NCI-H2107 treated with DMSO at 0.1 percent for 48 hours (cell line): ENCODE measurements around the gene OR7C2.
"Not testable (repeated sequence)": the region's sequence is repeated elsewhere in the genome, so short reads cannot be mapped to it uniquely, and the experiment has no call there.

ENCODE experiments used
- DNase-seq: peaks from one replicate; lab custom pipeline; 2025; ENCODE audit not compliant: unreplicated experiment; lab: John Stamatoyannopoulos, UW

Gene OR7C2

DNA sequence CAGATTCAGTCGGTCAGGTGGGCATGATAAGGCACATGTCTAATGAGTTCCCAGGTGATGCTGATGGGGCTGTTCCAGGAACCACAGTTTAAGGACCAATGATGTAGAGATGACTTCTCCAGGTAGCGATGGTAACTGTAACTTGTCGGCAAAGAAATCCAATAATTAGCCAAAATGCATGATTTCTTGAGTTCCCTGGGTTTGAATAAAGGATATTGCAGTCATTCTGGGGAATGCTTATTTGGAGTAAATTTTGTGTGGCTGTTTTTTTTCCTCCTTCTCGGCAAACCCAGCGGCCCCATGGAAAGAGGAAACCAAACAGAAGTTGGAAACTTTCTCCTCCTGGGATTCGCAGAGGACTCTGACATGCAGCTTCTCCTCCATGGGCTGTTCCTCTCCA is at the start of gene OR7C2:
TSS of gene OR7C2 (plus strand) at position 301 of the 400 bp plus-strand sequence. CDS start at position 301, 0 bp downstream.
- no peak for DNase-seq

DNA sequence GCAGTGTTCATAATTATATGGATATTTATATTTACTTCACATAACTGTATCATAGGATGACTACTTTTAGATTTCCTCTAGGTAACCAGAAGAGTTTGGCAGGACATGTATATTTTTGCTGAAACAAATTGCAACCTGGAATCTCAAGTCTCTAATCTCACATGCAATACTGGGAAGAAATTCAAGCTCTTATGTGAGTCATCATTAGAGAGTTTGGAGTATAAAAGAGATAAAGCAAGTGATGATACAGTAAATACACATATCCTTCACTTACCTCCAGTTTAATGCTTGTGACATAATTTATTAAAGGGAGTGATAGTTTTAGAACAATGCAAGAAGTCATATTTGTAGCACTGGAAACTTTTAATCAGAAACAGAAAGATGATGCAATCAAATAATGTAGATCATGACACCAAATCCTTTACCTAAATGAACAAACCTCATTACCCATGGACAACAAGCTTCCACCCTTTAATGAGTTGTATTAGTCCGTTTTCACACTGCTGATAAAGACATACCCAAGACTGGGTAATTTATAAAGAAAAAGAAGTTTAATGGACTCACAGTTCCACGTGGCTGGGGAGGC is 39.5 kb upstream of the OR7C2 start:
- no peak for DNase-seq

DNA sequence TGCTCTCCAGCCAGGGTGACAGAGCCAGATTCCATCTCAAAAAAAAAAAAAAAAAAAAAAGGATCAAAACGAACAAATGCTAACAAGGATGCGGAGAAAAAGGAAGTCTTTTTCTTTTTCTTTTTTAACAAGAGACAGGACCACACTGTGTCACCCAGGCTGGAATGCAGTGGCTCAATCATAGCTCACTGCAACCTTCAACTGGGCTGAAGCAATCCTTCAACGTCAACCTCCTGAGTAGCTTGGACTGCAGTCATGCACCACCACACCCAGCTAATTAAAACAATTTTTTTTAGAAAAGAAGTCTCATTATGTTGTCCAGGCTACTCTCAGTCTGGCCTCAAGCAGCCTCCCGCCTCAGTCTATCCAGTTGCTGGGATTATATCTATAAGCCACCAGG is 34.6 kb upstream of the OR7C2 start:
- DNase-seq: no peak

DNA sequence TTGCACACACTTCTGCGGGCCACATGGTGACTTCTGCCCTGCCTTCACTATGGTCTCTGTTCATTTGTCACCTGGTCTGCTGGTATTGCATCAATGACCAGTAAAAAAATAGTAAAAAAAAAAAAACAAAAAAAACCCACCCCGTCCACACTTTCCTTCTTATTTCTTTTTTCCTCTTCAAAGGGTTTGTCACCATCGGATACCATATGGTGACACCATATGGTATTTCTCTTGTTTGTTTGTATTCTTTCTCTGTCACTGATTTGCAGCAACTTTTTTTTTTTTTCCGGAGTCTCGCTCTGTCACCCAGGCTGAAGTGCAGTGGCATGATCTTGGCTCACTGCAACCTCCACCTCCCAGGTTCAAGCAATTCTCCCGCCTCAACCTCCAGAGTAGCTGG is 26.2 kb upstream of the OR7C2 start:
- DNase-seq: no peak

DNA sequence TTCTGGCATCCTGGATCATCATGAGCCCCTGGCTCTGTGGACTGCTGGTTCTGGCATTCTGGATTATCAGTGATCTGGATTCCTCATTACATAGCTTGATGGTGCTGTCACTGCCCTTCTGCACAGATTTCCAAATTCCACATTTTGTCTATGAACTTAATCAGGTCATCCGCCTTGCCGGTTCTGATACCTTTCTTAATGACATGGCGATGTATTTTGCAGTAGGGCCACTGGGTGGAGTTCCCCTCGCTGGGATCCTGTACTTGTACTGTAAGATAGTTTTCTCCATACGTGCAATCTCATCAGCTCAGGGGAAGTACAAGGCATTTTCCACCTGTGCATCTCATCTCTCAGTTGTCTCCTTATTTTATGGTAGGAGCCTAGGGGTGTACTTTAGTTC is 24.4 kb upstream of the OR7C2 start:
- no peak for DNase-seq

DNA sequence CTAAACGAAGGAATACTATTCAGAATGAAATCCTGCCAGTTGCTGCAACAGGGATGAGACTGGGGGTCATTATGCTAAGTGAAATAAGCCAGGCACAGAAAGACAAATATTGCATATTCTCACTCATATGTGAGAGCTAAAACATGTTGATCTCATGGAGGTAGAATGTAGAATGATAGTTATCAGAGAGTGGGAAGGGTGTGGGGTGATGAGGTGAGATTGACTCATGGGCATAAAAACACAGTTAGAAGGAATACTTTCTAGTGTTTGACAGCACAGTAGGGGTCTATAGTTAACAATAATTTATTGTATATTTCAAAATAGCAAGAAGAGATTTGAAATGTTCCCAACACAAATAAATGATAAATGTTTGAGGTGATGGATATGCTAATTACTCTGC is 7.8 kb upstream of the OR7C2 start:
- DNase-seq: no peak

DNA sequence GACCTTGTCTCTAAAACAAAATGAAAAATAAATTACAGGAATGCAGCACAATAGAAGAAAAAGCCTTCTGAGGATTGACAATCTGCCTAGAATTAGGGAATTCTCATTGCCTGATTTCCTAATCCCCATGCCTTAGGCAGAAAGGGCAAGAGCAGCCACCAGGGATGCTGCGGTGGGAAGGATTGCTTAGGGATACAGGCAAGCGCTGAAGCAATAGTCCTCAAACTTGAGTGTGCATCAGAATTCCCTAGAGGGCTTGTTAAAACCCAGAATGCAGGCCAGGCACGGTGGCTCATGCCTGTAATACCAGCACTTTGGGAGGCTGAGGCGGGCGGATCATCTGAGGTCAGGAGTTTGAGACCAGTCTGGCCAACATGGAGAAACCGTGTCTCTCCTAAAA is 1.0 kb upstream of the OR7C2 start:
- no peak for DNase-seq

DNA sequence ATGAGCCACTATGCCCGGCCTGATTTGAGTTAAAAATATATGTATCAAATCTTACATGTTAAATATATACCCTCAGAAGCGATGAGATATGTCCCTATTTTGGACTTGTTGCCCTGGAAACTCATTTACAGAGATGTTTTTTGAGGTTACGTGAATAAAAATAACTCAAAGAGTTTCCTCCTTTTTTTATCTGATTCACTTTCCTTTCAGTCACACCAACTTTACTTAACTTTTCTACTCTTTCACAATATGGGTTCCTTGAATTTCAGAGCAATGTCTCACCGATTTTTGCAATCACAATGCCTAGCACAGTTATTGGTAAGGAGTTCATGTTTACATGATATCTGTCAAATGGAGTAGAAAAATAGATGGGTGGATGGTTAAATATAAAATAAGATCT is 2.3 kb downstream of the OR7C2 start:
- DNase-seq: no peak

DNA sequence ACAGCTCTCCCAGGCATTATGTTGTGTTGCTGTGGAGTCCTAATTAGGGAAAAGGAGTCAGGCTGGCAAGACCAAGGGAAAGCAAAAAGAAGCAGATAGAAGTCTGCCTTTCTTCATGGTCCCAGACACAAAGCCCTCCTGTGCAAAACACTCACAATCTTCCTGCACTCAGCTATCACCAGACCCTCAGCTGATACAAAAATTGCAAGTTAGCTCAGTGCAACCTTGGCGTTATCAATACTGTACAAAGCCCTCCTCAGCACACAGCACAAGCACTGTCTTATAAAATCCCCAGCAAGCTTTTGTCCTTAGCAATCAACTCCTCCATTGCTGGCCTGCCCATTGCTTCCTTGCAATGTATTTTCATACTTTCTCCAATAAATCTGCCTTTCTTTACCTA is 3.2 kb downstream of the OR7C2 start:
- DNase-seq: no peak

DNA sequence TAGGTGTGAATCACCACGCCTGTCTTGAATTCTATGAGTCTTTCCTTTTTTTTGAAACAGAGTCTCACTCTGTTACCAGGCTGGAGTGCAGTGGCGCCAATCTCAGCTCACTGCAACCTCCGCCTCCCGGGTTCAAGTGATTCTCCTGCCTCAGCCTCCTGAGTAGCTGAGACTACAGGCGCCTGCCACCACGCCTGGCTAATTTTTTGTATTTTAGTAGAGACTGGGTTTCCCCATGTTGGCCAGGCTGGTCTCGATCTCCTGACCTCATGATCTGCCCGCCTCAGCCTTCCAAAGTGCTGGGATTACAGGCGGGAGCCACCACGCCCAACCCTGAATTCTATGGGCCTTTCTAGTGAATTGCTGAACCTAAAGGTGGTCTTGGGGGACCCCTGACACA is 8.1 kb downstream of the OR7C2 start:
- DNase-seq: not testable (repeated sequence)

DNA sequence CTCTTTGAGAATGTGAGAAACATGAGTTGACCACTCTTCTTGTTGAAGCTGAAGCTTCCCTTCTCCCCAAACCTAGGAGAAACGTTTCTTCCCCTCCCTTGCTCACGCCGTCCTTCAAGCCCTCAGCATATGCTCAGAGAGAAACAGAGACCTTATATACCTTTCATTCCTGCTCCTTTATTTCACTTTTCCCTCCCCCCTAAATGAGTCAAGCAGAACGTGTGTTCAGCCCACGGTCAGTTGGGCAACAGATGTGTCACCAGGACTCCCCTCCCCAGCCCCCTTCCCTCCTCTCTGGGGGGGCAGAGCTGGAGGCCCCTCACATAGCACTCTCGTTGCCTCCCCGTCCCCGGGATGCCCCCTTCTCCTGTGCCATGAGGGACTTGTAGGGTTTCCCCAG is 8.6 kb downstream of the OR7C2 start:
- DNase-seq: no peak

DNA sequence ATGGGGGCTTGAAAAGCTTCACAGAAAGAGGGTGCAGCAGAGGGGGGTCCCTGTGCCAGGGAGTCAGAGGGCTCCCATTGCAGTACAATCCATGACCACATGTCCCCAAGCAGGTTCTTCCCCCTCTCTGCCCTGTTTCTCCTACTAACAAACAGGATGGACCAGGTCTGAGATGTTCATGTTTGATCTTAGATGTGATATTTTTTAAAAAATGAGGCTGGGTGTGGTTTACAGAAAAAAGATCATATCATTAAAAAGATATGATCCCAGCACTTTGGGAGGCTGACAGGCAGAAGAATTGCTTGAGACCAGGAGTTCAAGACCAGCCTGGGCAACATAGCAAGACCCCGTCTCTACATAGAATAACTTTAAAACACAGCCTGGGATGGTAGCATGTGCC is 9.1 kb downstream of the OR7C2 start:
- DNase-seq: no peak

DNA sequence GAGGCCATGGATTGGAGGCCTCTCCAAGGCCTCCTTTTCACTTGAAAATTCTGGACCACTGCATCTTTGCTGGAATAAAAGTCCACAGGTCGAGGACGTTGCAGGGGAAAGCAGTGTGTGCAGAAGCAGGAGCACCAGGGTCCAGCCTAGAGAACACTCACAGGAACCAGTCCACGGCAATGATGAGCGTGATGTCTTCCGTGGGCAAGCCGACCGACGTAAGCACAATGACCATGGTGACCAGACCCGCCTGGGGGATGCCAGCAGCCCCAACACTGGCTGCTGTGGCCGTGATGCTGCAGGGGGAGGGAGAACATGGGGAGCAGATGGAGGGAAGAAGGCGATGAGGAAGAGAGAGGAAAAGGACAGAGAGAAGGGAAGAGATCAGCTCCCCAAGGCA is 11.5 kb downstream of the OR7C2 start:
- no peak for DNase-seq

DNA sequence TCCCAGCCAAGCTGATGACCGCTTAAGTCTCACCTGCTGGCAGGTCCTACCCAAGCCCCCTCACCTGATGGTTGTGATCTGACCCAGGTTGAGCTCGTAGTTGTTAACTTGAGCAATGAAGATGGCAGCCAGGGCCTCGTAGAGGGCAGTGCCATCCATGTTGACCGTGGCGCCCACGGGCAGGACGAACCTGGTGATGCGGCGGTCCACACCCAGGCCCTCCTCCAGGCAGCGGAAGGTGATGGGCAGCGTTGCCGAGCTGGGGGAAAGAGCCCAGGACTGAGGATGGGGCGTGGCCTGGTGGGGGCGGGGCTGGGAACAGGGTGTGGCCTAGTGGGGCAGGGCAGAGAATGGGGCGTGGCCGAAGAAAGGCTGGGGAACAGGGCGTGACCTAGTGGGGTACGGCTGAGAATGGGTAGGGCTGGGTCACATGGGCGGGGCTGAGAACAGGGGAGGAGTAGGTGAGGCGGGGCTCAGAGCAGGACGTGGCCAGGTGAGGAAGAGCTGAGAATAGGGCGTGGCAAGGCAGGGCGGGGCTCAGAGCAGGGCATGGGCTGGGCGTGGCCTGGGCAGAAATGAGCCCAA is 12.9 kb downstream of the OR7C2 start:
- DNase-seq: no peak

DNA sequence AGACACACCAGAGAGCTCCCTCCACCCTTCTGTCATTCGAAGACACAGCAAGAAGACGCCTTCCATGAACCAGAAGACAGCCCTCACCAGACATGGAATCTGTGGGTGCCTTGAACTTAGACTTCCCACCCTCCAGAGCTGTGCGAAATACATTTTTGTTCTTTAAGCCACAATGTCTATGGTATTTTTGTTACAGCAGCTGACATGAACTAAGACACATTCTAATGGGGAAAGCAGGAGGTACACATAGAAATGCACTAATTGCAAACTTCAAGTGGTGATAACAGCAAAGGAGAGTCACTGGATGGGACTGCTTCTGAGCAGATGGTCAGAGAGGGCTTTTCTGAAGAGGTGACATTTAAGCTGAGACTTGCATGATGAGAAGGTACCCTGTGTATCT is 16.2 kb downstream of the OR7C2 start:
- DNase-seq: no peak

DNA sequence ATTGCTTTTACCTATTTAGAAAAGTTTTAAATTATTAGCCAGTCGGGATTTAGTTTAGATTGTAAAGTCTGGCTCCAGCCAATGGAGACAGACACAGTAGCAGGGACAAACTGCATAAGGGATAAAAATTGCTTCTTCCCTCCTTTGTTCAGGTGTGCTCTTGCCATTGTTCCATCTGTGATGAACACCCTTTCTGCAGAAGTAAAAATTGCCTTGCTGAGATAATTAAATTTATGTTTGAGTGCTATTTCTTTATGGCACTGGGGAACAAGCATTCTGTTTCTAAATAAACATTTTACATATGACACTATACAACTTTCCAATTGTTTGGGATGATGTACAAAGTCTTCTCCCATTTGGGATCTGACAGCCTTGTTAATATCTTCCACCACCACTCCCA is 18.0 kb downstream of the OR7C2 start:
- DNase-seq: no peak

DNA sequence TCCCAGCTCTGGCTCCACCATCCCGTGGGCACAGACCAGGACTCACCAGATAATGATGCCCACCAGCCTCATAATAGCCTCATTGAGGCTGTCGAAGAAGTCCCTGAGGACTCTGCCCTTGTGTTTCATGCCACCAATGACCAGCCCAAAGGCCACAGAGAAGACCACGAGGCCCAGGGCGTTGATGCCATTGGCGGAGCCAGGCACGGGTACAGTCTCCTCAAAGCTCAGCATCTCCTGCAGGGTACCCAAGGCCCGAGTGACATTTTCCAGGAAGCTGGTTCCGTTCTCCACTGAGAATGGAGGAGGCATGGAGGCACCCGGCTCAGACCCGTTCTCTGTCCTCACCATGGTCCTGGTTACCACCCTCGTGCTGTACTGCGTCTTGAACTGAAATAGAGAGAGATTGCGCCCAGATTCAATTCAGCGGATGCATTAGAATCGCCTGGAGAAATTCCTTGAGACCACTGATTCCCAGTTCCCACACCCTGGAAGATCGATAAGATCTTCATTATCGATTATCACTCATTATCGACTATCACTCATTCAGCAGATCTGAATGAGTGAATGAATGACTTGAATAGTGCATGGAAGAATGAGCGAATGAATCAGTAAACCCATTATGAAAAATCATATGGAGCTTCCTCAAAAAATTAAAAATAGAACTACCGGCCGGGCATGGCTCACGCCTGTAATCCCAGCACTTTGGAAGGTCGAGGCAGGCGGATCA is 20.8 kb downstream of the OR7C2 start:
- no peak for DNase-seq

DNA sequence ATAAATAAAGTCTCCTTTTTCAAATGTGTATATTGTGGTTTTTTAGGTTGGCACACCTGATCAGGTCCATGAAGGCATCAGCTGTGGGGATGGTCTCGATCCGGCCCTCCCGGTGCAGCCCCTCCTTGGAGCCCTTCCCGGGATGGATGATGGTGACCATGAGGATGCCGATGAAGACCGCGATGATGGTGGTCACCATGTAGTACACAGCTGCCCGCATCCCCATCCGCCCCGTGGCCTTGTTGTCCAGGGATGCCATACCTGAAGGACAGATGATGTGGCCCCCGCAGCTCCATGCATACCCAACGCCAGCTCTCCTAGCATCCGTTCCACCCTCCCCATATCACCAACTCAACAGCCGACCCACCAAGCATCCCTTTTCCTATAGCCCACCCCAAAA is 27.0 kb downstream of the OR7C2 start:
- DNase-seq: no peak

DNA sequence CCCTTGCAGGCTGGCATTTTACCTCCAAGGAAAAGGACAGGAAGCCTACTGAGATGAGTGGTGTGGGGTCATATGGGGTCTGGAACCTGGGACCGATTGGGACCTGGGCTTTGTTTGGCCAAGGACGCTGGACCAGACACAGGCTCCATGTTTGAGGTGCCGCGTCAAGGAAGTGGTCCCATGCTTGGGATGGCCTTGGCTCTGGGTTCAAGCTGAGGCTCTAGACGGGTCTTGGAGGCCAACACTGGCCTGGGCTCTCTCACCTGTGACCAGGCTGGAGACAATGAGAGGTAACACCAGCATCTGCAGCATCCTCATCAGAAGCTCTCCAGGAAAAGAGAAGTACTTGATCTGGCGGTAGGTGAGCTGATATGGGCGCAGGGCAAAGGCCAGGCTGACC is 30.2 kb downstream of the OR7C2 start:
- no peak for DNase-seq

DNA sequence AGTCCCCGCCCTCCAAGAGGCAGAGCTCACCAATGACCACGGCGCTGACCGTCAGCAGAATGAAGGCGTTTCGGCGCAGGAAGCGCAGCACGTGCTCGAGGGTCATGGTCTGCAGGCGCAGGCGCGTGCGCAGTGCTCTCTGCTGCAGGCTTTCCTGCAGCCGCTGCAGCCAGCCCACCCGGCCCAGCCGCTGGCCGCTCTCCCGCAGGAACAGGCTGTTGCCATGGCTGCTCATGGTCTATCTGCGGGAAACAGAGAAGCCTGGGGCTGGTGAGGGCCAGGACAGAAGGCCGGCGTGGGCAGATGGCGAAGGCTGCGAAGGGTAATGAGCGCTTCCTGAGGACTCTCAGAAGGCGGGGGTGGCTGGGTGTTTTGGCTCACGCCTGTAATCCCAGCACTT is 31.4 kb downstream of the OR7C2 start:
- DNase-seq: no peak

DNA sequence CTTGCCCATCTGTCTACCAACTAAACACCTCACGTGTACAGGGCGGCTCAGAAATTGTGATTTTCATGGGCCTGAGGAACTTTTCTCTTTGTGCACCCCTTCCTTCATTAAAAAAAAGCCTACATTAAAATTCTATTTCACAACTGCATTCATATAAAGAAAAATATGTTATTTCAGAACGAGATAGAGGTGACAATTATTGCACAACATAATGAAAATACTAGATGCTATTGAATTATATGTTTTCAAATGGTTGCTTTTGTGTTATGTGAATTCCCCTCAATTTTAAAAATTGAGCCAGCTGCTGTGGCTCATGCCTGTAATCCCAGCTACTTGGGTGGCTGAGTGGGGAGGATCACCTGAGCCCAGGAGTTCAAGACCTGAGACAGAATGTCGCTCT is 33.2 kb downstream of the OR7C2 start:
- DNase-seq: no peak

DNA sequence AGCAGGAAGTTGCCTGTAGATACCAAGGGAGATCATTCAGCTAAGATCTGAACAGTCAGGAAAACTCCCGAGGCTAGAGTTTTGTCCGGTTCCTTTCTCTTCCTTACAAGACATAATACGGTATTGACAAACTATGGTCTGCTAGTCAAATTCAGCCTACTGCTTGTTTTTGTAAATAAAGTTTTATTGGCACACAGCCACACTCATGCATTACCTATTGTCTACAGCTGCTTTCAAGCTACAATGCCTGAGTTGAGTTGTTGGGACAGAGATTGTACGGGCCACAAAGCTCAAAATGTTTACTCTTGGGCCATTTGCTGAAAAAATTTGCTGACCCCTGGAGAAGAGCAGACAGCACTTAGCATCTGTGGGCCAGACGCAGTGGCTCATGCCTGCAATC is 35.8 kb downstream of the OR7C2 start:
- no peak for DNase-seq
